Sigmoid colon (tissue), 7 donors: ENCODE data around the gene MYH4. TPM values are rescaled to one million over a fixed set of nuclear protein-coding genes. Genes with fewer than 3 reads are reported as not detected.

Experiments used
- DNase-seq: peaks from one replicate; pipeline ENCODE4 v3.0.0-alpha.2; 2019
- H3K27ac ChIP-seq, 4 donors: fragments of 200-600 bp; sonication (generic); one replicate each; pipeline ENCODE4 v1.5.1; 2016 to 2019; ENCODE audit warnings: mild to moderate bottlenecking in 1 of 4
- H3K27me3 ChIP-seq, 3 donors: fragments of 200-600 bp; sonication (generic); one replicate each; pipeline ENCODE4 v1.5.1; 2019; ENCODE audit warnings: mild to moderate bottlenecking in 1 of 3
- H3K36me3 ChIP-seq, 4 donors: fragments of 200-600 bp; sonication (generic); one replicate each; pipeline ENCODE4 v1.5.1; 2016 to 2019
- H3K4me1 ChIP-seq, 4 donors: fragments of 200-600 bp; sonication (generic); one replicate each; pipeline ENCODE4 v1.5.1; 2017 to 2019
- H3K4me3 ChIP-seq, 4 donors: fragments of 200-600 bp; sonication (generic); one replicate each; pipeline ENCODE4 v1.5.1; 2017 to 2019; ENCODE audit warnings: mild to moderate bottlenecking in 2 of 4, moderate library complexity in 1 of 4
- H3K9me3 ChIP-seq, 4 donors: fragments of 200-600 bp in 3 of 4; sonication (generic) in 3 of 4; one replicate each; pipeline versions ENCODE4 v1.5.1 to v1.6.1; 2013 to 2019
- CTCF ChIP-seq, 4 experiments: fragments of 450-650 bp in 3 of 4; fragments of 200-600 bp in 1 of 4; IDR thresholded peaks; one replicate each; pipeline ENCODE4 v1.5.1; 2016 to 2019; ENCODE audit warnings: antibody characterized with exemption in 4 of 4, mild to moderate bottlenecking in 3 of 4, moderate library complexity in 2 of 4
- EP300 ChIP-seq, 4 donors: sonication (generic); formaldehyde crosslinking; IDR thresholded peaks; one replicate each; pipeline ENCODE4 v1.6.1; 2017; ENCODE audit warnings: antibody characterized with exemption in 4 of 4
- POLR2A ChIP-seq, 2 donors: fragments of 450-650 bp; IDR thresholded peaks; one replicate each; pipeline ENCODE4 v1.6.1; 2016; ENCODE audit warnings: antibody characterized with exemption in 2 of 2, mild to moderate bottlenecking in 2 of 2, moderate library complexity in 2 of 2
- POLR2AphosphoS5 ChIP-seq, 4 donors: sonication (generic); formaldehyde crosslinking; IDR thresholded peaks; one replicate each; pipeline ENCODE4 v1.6.1; 2017; ENCODE audit warnings: antibody characterized with exemption in 4 of 4
- WGBS, 2 donors: extraction: QIAGEN DNeasy Blood & Tissue Kit; methylation state at CpG; one replicate each; pipeline ENCODE4 v1.1.7; 2013; 5-methylcytosine and 5-hydroxymethylcytosine counted together
- intact Hi-C: fragments of 100-400 bp; cut with DNase I; formaldehyde crosslinking; loops from one replicate; pipeline ENCODE4 v1.15.1; 2023
- polyA plus RNA-seq, 3 donors: library from polyadenylated mRNA; stranded (reverse); fragments of 200-250 nt; gene quantifications; one replicate each; pipeline ENCODE4 v1.2.3, GENCODE V29; 2013
- total RNA-seq, 4 donors: library from RNA; depleted of rRNA; stranded (reverse); fragments of >200 nt; gene quantifications; one replicate each; pipeline ENCODE4 v1.1.0, GENCODE V29; 2016
- donor health status: healthy with polysubstance abuse.
- donor health status: Bipolar disorder and iron deficiency.
- donor health status: healthy.

The MYH4 gene
- total and polyA plus RNA-seq, 7 donors: 0.03 TPM; not detected in 6

DNA sequence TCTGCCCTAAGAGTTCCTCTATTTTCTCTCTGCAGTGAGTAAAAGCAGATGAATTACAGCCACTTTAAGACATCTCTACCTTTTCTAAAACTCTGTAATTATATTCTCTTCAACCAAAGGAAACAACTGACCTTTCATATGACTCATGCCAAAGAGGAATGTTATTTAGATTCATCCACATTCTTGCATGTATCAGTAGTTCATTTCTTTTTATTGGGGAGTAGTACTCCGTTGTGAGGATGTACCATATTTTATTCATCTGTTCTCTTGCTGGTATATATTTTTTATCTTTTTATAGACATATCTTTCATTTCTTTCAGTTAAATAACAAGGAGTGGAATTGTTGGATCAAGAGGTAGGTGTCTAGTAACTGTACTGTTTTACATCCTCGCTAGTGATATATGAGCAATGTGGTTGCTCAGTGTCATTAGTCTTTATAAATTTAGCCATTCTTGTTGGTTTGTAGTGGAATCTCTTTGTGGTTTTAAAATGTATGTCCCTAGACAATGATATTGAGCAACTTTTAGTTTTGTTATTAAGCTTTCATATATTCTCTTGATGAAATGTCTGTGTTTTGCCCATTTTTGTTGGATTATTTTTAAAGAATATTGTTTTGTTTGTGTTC is 39.8 kb downstream of the MYH4 start:
- Histone ChIP-seq H3K27ac (no peak overlapping the region), H3K36me3 (no peaks in the 10 kb centered on the region), H3K27me3 (no peaks in the 10 kb centered on the region), H3K9me3 (no peaks in the 10 kb centered on the region), H3K4me3 (no peak overlapping the region), H3K4me1 (peaks cover 0 to 9% (median 1%) of the 10 kb centered on the region in 4 donors)
- intact Hi-C loops: no loop called here
- whole genome bisulfite sequencing, 2 donors: 75 to 76% methylated on average over 2 of the region's 2 CpGs
- DNase-seq: no peak
- TF ChIP-seq CTCF (IDR thresholded peaks at IDR 0.05) (no peak), EP300 (IDR thresholded peaks at IDR 0.05) (no peak), POLR2AphosphoS5 (IDR thresholded peaks at IDR 0.05) (no peak), POLR2A (IDR thresholded peaks at IDR 0.05) (no peak)

GRCh38 chr17:10428781-10429180 is 40.6 kb downstream of the MYH4 start:
- intact Hi-C loops: no loop called here
- Histone ChIP-seq H3K27ac (no peak overlapping the region), H3K4me3 (no peak overlapping the region), H3K9me3 (no peaks in the 10 kb centered on the region), H3K36me3 (no peaks in the 10 kb centered on the region), H3K4me1 (peaks cover 0 to 9% (median 1%) of the 10 kb centered on the region in 4 donors), H3K27me3 (no peaks in the 10 kb centered on the region)
- WGBS, 2 donors: 84 to 89% methylated on average over 2 of the region's 2 CpGs
- DNase-seq: no peak
- TF ChIP-seq CTCF (IDR thresholded peaks at IDR 0.05) (no peak), POLR2A (IDR thresholded peaks at IDR 0.05) (no peak), EP300 (IDR thresholded peaks at IDR 0.05) (no peak), POLR2AphosphoS5 (IDR thresholded peaks at IDR 0.05) (no peak)

DNA sequence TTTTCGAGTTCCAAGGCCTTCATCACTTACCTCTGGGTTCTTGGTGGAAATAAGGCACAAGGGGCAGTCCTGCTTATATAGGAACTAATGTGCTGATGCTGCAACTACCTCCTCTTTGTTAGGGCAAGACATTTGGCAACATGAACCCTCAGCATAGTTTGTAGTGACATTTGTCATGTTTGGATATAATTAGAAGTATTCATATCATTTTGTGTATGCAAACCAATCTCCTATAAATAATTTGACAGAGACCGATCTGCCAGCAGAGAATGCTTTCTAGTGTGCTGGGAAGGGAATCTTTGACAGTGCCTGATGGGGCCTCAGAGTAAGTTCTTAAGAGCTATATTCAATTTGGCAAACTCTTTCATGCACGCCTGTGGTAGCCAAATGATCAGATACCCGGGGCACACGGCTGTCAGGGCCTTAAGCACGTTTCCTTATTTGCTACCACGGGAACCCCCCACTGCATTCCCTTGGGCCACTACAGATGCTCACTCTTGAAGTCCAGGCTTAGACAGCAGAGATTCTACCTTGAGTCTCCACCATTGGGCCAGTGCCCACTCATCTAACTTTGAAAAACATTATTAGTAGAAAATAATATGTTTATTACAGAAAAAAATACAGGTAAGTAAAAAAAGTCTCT is 47.3 kb downstream of the MYH4 start, which contains the start of gene MYH8:
MYH8 (minus strand) TSS at position 51 of the 643 bp plus-strand sequence. CDS start 1,723 bp downstream, outside the sequence.
- Histone ChIP-seq H3K9me3 (no peaks in the 10 kb centered on the region), H3K27ac (no peak within 1 kb of the TSS), H3K4me1 (no peaks in the 10 kb centered on the region), H3K36me3 (no peaks in the 10 kb centered on the region), H3K27me3 (no peaks in the 10 kb centered on the region), H3K4me3 (no peak within 1 kb of the TSS)
- intact Hi-C loops: no loop called here
- no peak for DNase-seq
- WGBS, 2 donors: 79 to 90% methylated on average over 7 of the region's 7 CpGs
- TF ChIP-seq POLR2A (IDR thresholded peaks at IDR 0.05) (no peak), CTCF (IDR thresholded peaks at IDR 0.05) (no peak)

DNA sequence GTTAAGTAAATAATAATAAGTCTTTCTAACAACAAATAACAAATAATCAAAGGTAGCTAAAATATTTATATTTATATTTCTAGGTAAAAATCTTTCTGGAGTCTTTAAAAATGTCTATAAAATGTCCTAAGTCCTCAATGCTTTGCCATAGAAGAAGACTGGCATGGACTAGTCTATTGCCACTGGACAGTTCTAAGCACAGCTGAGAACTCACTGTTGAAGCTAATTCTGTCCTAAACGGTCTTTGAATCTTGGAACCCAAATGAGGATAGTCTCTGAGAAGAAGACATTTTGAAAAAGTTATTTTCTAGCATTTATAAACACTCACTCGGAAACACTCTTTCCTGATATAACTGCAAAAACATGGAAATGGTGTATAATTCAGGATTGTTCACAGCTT is 48.1 kb downstream of the MYH4 start:
- Histone ChIP-seq H3K4me3 (no peak overlapping the region), H3K36me3 (no peaks in the 10 kb centered on the region), H3K27ac (no peak overlapping the region), H3K9me3 (no peaks in the 10 kb centered on the region), H3K4me1 (no peaks in the 10 kb centered on the region), H3K27me3 (no peaks in the 10 kb centered on the region)
- no peak for DNase-seq
- intact Hi-C loops: no loop called here
- TF ChIP-seq EP300 (IDR thresholded peaks at IDR 0.05): no peak
- no peak for TF ChIP-seq POLR2AphosphoS5 (IDR thresholded peaks at IDR 0.05)
- TF ChIP-seq POLR2A (IDR thresholded peaks at IDR 0.05): no peak
- TF ChIP-seq CTCF (IDR thresholded peaks at IDR 0.05): no peak
- WGBS, 2 donors: 73 to 80% methylated on average over 2 of the region's 2 CpGs
